Thoracic aorta (tissue), 2 donors: ENCODE results near the gene UBE2O. TPM values are rescaled to one million over a fixed set of nuclear protein-coding genes. Genes with fewer than 3 reads are reported as not detected.

Experiments used
- ATAC-seq: fragments of 150-250 bp; one replicate; pipeline ENCODE4 v1.8.0; 2017; ENCODE audit warnings: low read depth; ENCODE audit not compliant: insufficient number of reproducible peaks, low FRiP score
- DNase-seq: peaks from one replicate; pipeline ENCODE4 v3.0.0-alpha.2; 2020; ENCODE audit warnings: low spot score
- H3K27ac ChIP-seq, 2 donors: fragments of 200-600 bp; sonication (generic); 1 replicate in 1 of 2; 2 replicates in 1 of 2; pipeline ENCODE4 v1.5.1; 2016; ENCODE audit warnings: mild to moderate bottlenecking in 2 of 2, moderate library complexity in 2 of 2
- H3K27me3 ChIP-seq: fragments of 200-600 bp; sonication (generic); replicated peaks from 2 replicates; pipeline ENCODE4 v1.6.0; 2016; ENCODE audit warnings: mild to moderate bottlenecking; ENCODE audit not compliant: insufficient read depth
- H3K36me3 ChIP-seq: fragments of 200-600 bp; sonication (generic); one replicate; pipeline ENCODE4 v1.5.1; 2016
- H3K4me1 ChIP-seq, 2 donors: fragments of 200-600 bp; sonication (generic); 1 replicate in 1 of 2; 2 replicates in 1 of 2; pipeline versions ENCODE4 v1.5.1 to v1.6.0; 2016; ENCODE audit warnings: low read depth in 2 of 2, mild to moderate bottlenecking in 1 of 2; ENCODE audit not compliant: control insufficient read depth in 1 of 2
- H3K4me3 ChIP-seq: fragments of 200-600 bp; sonication (generic); 2 replicates; pipeline ENCODE4 v1.5.1; 2016; ENCODE audit warnings: mild to moderate bottlenecking
- H3K9me3 ChIP-seq: fragments of 200-600 bp; sonication (generic); 2 replicates; pipeline ENCODE4 v1.5.1; 2016
- CTCF ChIP-seq: fragments of 200-600 bp; sonication (generic); IDR thresholded peaks from one replicate; pipeline ENCODE4 v1.5.1; 2019; ENCODE audit warnings: antibody characterized with exemption
- total RNA-seq, 2 donors: library from RNA; depleted of rRNA; stranded (reverse); fragments of >200 nt; gene quantifications; one replicate each; pipeline versions ENCODE4 v1.1.0 to v1.2.3, GENCODE V29; 2016

The UBE2O gene
- total RNA-seq, 2 donors from 2014 or later = 16.4 to 31.1 TPM

- no peak for TF ChIP-seq CTCF
- DNase-seq (no peak), ATAC-seq (no peak)
- H3K36me3 ChIP-seq = peaks cover 6% of the 10 kb centered on the region
- no peak overlapping the region for H3K27ac ChIP-seq
- H3K4me1 ChIP-seq = no peaks in the 10 kb centered on the region
- H3K4me3 ChIP-seq = no peak overlapping the region
- no peaks in the 10 kb centered on the region for H3K9me3 ChIP-seq
- no peaks in the 10 kb centered on the region for H3K27me3 ChIP-seq
These were observed 21.9 kb upstream of the UBE2O start for GRCh38 chr17:76474894-76475293.

GRCh38 chr17:76474238-76474637, 21.3 kb upstream of the UBE2O start:
- DNase-seq = no peak
- Histone ChIP-seq H3K36me3 (peaks cover 6% of the 10 kb centered on the region), H3K4me1 (no peaks in the 10 kb centered on the region), H3K4me3 (no peak overlapping the region), H3K27ac (no peak overlapping the region), H3K27me3 (no peaks in the 10 kb centered on the region), H3K9me3 (no peaks in the 10 kb centered on the region)
- TF ChIP-seq CTCF = no peak
- no peak for ATAC-seq

GRCh38 chr17:76473541-76473985, 20.6 kb upstream of the UBE2O start:
- peaks cover 6% of the 10 kb centered on the region for H3K36me3 ChIP-seq
- no peaks in the 10 kb centered on the region for H3K27me3 ChIP-seq
- ATAC-seq (no peak), DNase-seq (no peak)
- no peak overlapping the region for H3K27ac ChIP-seq
- H3K9me3 ChIP-seq = no peaks in the 10 kb centered on the region
- TF ChIP-seq CTCF = no peak
- no peak overlapping the region for H3K4me3 ChIP-seq
- no peaks in the 10 kb centered on the region for H3K4me1 ChIP-seq

GRCh38 chr17:76472726-76473125, 19.8 kb upstream of the UBE2O start:
- no peaks in the 10 kb centered on the region for H3K4me1 ChIP-seq
- H3K9me3 ChIP-seq = no peaks in the 10 kb centered on the region
- no peak overlapping the region for H3K4me3 ChIP-seq
- H3K27ac ChIP-seq = no peak overlapping the region
- no peaks in the 10 kb centered on the region for H3K27me3 ChIP-seq
- peaks cover 6% of the 10 kb centered on the region for H3K36me3 ChIP-seq
- ATAC-seq = no peak
- no peak for TF ChIP-seq CTCF
- DNase-seq = no peak

- no peak overlapping the region for H3K4me3 ChIP-seq
- H3K9me3 ChIP-seq = no peaks in the 10 kb centered on the region
- H3K36me3 ChIP-seq = peaks cover 6% of the 10 kb centered on the region
- no peak for ATAC-seq
- no peaks in the 10 kb centered on the region for H3K27me3 ChIP-seq
- H3K27ac ChIP-seq = no peak overlapping the region
- no peak for DNase-seq
- no peak for TF ChIP-seq CTCF
- no peaks in the 10 kb centered on the region for H3K4me1 ChIP-seq
These were observed 19.3 kb upstream of the UBE2O start for GRCh38 chr17:76472258-76472645.
